ENCODE measurements around the gene GLB1L.

DNA sequence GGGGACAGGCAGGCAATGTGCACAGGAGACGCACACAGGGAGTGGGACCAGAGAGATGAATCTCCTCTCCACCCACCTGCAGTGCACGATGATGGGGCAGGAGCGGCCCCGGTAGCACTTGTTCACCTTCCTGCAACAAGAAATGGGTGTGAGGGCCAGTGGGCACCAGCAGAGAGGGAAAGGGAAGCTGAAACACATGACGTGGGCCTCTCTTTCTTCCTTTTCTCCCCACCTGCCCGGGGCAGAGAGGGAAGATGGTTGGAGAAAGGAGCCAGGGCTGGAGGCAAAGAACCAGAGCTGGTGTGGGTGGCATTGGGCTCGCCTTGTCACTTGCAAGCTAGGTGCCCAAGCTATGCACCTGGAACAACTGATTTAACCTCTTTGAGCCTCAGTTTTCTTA, 46.1 kb upstream of the GLB1L start:
- TF ChIP-seq, protein P1, sequence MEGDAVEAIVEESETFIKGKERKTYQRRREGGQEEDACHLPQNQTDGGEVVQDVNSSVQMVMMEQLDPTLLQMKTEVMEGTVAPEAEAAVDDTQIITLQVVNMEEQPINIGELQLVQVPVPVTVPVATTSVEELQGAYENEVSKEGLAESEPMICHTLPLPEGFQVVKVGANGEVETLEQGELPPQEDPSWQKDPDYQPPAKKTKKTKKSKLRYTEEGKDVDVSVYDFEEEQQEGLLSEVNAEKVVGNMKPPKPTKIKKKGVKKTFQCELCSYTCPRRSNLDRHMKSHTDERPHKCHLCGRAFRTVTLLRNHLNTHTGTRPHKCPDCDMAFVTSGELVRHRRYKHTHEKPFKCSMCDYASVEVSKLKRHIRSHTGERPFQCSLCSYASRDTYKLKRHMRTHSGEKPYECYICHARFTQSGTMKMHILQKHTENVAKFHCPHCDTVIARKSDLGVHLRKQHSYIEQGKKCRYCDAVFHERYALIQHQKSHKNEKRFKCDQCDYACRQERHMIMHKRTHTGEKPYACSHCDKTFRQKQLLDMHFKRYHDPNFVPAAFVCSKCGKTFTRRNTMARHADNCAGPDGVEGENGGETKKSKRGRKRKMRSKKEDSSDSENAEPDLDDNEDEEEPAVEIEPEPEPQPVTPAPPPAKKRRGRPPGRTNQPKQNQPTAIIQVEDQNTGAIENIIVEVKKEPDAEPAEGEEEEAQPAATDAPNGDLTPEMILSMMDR (IDR thresholded peaks at IDR 0.05): no peak
- no peak for TF ChIP-seq POLR2A (IDR thresholded peaks at IDR 0.05)
- no peak for TF ChIP-seq EP300 (IDR thresholded peaks at IDR 0.05)
- TF ChIP-seq POLR2AphosphoS5 (IDR thresholded peaks at IDR 0.05): no peak
